ENCODE measurements around the gene PMS1. TPM values are rescaled to one million over a fixed set of nuclear protein-coding genes. Genes with fewer than 3 reads are reported as not detected.
"Not testable (repeated sequence)": the region's sequence is repeated elsewhere in the genome, so short reads cannot be mapped to it uniquely, and the experiment has no call there.

Gene PMS1
- total RNA-seq, 4 donors from 2014 or later = 5.7 to 15.7 (median 11.0) TPM

DNA sequence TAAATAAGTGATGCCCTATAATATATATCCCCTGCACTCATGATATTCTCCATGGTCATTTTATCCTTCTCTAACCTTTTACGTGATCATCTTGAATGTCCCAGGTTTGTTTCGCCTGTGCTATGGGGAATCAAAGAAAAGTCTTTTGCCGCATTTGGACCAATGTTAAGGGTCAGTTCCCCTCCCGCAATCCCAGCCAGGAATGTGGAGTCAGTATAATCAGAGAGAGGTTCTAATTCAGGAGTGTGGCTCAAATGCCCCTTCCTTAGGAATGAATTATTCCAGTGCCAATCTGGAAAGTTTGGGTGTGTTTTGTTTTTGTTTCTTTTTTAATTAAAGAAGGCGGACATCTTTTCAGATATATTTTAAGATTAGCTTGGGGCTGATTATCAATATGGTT, 41.8 kb downstream of the PMS1 start:
- Histone ChIP-seq H3K4me3 (no peak overlapping the region), H3K9me3 (no peaks in the 10 kb centered on the region), H3K4me1 (no peaks in the 10 kb centered on the region), H3K36me3 (no peaks in the 10 kb centered on the region), H3K27me3 (no peaks in the 10 kb centered on the region), H3K27ac (no peak overlapping the region)
- 99% methylated on average over 5 of the region's 5 CpGs for WGBS
- no peak for TF ChIP-seq EP300 (IDR thresholded peaks at IDR 0.05)
- TF ChIP-seq POLR2AphosphoS5 (IDR thresholded peaks at IDR 0.05) = no peak
- TF ChIP-seq, protein P1, sequence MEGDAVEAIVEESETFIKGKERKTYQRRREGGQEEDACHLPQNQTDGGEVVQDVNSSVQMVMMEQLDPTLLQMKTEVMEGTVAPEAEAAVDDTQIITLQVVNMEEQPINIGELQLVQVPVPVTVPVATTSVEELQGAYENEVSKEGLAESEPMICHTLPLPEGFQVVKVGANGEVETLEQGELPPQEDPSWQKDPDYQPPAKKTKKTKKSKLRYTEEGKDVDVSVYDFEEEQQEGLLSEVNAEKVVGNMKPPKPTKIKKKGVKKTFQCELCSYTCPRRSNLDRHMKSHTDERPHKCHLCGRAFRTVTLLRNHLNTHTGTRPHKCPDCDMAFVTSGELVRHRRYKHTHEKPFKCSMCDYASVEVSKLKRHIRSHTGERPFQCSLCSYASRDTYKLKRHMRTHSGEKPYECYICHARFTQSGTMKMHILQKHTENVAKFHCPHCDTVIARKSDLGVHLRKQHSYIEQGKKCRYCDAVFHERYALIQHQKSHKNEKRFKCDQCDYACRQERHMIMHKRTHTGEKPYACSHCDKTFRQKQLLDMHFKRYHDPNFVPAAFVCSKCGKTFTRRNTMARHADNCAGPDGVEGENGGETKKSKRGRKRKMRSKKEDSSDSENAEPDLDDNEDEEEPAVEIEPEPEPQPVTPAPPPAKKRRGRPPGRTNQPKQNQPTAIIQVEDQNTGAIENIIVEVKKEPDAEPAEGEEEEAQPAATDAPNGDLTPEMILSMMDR (IDR thresholded peaks at IDR 0.05) = no peak
- TF ChIP-seq POLR2A (IDR thresholded peaks at IDR 0.05) = no peak
- DNase-seq (ENCODE audit: low spot score in 2 of 2) = no peak

DNA sequence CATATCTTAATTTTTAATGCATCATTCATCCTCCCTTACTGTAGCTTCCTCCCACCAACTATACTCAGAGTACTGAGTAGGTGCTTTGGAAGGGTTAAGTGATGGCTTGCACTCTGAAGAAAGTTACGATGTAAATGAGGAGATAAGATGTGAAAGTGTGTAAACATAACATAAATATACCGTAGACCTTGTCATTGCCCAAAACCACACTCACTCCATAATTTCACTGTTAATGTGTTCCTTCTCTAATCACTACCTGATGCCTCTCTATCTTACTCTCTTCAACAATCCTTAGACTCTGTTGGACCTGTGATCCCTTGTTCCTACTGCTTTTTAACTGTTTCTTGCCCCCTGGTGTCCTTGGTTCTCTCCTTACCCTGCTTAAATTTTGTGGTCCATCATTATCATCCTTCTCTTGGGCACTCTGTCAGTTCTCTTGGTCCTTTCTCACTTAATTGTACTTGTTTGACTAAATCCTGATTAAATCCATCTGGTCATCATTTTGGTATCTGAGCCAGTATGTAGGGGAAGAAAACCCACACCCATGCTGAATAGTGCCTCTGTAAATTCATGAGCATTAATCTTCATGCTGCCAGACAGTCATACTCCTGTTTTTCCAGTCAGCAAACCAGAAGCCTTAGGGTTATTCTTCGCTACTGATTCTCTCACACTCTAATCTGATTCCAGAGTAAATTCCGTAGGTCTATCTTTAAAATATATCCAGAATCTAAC, 45.0 kb downstream of the PMS1 start:
- TF ChIP-seq EP300 (IDR thresholded peaks at IDR 0.05) = no peak
- TF ChIP-seq, protein P1 (IDR thresholded peaks at IDR 0.05) = no peak
- 64% methylated on average over 4 of the region's 4 CpGs for WGBS

DNA sequence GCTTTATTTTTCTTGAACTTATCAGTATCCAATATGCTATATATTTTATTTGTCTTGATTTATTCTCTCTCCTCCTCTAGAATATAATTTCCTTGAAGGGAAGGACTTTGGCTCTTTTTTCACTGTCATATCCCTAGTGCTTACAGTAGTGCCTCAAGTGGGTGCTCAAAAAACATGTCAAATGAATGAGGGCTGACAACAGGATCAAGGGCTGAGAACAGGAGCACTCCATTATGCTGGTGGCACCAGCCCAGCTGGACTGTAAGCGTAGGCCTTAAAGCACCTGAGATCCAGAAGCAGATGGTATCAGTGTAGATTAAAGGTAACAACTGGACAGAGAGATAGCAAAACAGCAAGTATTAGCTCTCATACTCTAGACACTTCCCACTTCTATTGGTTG, 46.3 kb downstream of the PMS1 start:
- DNase-seq (ENCODE audit: low spot score in 2 of 2) = no peak
- Histone ChIP-seq H3K27ac (no peak overlapping the region), H3K27me3 (no peaks in the 10 kb centered on the region), H3K4me3 (no peak overlapping the region), H3K4me1 (no peaks in the 10 kb centered on the region), H3K36me3 (peaks cover 6% of the 10 kb centered on the region), H3K9me3 (no peaks in the 10 kb centered on the region)
- WGBS = 92% methylated on average over 1 of the region's 1 CpG
- TF ChIP-seq POLR2AphosphoS5 (IDR thresholded peaks at IDR 0.05) (no peak), EP300 (IDR thresholded peaks at IDR 0.05) (no peak), POLR2A (IDR thresholded peaks at IDR 0.05) (no peak)
- TF ChIP-seq, protein P1 (IDR thresholded peaks at IDR 0.05) = no peak

More for the DNA sequence above, 45.0 kb downstream of the PMS1 start:
- Histone ChIP-seq H3K27me3 (no peaks in the 10 kb centered on the region), H3K36me3 (peaks cover 6% of the 10 kb centered on the region), H3K4me3 (no peak overlapping the region), H3K4me1 (no peaks in the 10 kb centered on the region), H3K27ac (no peak overlapping the region), H3K9me3 (no peaks in the 10 kb centered on the region)
- DNase-seq (ENCODE audit: low spot score in 2 of 2) = no peak

DNA sequence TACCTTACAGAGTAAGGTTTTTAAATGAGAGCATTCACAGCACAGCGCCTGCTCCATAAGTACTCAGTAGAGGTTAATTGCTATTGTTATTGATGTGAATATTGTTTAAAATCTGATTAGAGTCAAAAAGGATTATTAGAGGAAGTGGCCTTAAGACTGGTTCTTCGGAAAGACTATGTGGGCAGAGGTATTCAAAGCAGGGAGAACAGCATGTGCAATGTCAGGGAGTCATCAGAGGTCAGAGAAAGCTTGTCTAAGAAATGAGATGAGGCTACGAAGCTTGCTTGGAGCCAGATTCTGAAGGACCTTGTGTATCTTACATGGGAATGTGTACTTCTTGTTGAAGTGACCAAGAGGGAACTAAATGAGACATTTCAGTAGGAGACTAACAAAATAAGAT, 49.8 kb downstream of the PMS1 start:
- Histone ChIP-seq H3K27ac (no peak overlapping the region), H3K4me1 (peaks cover 3% of the 10 kb centered on the region), H3K36me3 (peaks cover 6% of the 10 kb centered on the region), H3K9me3 (no peaks in the 10 kb centered on the region), H3K4me3 (no peak overlapping the region), H3K27me3 (no peaks in the 10 kb centered on the region)
- WGBS = 85% methylated on average over 3 of the region's 3 CpGs
- TF ChIP-seq, protein P1 (IDR thresholded peaks at IDR 0.05) = no peak
- no peak for TF ChIP-seq EP300 (IDR thresholded peaks at IDR 0.05)
- TF ChIP-seq POLR2A (IDR thresholded peaks at IDR 0.05) = no peak
- DNase-seq (ENCODE audit: low spot score in 2 of 2) = no peak

DNA sequence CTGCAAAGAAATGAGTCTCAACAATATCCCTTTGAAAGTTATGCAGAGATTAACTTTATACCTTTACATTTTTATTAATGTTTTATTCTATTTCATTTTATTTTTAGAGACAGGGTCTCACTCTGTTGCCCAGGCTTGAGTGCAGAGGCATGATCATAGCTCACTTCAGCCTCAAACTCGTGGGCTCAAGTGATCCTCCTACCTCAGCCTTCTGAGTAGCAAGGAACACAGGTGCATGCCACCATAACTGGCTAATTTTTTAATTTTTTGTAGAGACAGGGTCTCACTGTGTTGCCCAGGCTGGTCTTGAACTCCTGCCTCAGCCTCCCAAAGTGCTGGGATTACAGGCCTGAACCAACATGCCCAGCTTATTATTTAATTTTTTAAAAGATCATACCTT, 50.4 kb downstream of the PMS1 start:
- H3K4me1 ChIP-seq; DNase-seq (ENCODE audit: low spot score in 2 of 2); H3K9me3 ChIP-seq; H3K27ac ChIP-seq; H3K4me3 ChIP-seq; H3K36me3 ChIP-seq; H3K27me3 ChIP-seq: not testable (repeated sequence)
- WGBS = 88% methylated on average over 1 of the region's 1 CpG

Data from suprapubic skin (tissue), 4 donors.